ENCODE measurements around the gene FASTKD2.

FASTKD2 gene

DNA sequence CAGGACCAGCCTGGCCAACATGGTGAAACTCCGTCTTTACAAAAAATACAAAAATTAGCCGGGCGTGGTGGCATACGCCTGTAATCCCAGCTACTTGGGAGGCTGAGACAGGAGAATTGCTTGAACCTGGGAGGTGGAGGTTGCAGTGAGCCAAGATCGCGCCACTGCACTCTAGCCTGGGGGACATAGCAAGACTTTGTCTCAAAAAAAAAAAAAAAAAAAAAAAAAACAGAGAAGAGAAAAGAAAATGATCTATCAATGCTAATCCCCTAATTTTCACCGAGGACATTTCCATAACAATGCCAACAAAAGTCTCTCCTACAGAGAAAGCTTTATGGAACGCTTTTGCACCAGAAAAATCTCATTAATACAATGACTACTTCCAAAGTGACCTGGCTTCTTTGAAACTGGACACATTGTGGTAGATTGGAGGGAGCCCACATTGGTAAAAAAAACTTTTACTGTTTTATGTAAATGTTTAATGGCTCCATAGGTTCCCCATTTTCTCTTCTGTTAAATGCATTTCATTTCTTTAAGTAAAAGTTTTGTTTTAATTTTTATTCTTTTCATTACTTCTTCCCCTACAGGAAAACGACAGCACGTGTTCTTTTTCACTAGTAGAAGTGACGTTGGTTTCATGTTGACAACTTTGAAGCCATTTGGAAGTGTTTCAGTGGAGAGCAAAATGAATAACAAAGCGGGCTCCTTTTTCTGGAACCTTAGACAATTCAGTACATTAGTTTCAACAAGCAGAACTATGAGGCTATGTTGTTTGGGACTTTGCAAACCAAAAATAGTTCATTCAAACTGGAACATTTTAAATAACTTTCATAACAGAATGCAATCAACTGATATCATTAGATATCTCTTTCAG, 888 bp downstream of the FASTKD2 start:
- H3K36me3 ChIP-seq (ENCODE audit: insufficient read depth, insufficient read length, low read length), result peaks cover 42% of the 10 kb centered on the region
- H3K27me3 ChIP-seq (ENCODE audit: insufficient read depth, insufficient read length), result no peaks in the 10 kb centered on the region
- no peak for TF ChIP-seq SUZ12 (IDR thresholded peaks at IDR 0.05; ENCODE audit: extremely low read depth, insufficient read depth, insufficient read length)
- no peak for TF ChIP-seq ZNF274 (IDR thresholded peaks at IDR 0.05; ENCODE audit: low read depth, low read length)
- no peak for TF ChIP-seq YY1 (IDR thresholded peaks at IDR 0.05; ENCODE audit: insufficient read depth, insufficient read length)
- no peaks in the 10 kb centered on the region for H3K4me1 ChIP-seq (ENCODE audit: insufficient read depth, insufficient read length)
- H3K4me3 ChIP-seq (ENCODE audit: insufficient read length, low read depth), result peak overlapping the region; percentile 98
- H3K9me3 ChIP-seq (ENCODE audit: insufficient read depth, low read length), result no peaks in the 10 kb centered on the region
- peak overlapping the region; percentile 97 for H3K9ac ChIP-seq (ENCODE audit: insufficient read length, low read depth)
- DNase-seq (ENCODE audit: low read depth, low spot score), result no peak

DNA sequence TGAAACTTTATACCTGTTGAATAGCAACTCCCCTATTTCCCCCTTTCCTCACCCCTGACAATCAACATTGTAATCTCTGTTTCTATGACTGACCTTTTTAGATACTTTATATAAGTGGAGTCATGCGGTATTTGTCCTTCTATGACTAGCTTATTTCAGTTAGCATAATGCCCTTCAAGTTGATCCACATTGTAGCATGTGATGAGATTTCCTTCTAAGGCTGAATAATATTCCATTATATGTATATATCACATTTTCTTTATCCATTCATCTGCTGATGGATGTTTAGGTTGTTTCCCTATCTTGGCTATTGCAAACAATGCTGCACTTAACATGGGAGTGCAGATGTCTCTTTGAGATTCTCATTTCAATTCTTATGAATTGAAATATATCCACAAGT, 9.5 kb downstream of the FASTKD2 start:
- Histone ChIP-seq H3K4me3 (ENCODE audit: insufficient read length, low read depth) (no peak overlapping the region), H3K27me3 (ENCODE audit: insufficient read depth, insufficient read length) (no peaks in the 10 kb centered on the region), H3K9me3 (ENCODE audit: insufficient read depth, low read length) (peaks cover 10% of the 10 kb centered on the region), H3K9ac (ENCODE audit: insufficient read length, low read depth) (no peak overlapping the region), H3K4me1 (ENCODE audit: insufficient read depth, insufficient read length) (no peaks in the 10 kb centered on the region), H3K36me3 (ENCODE audit: insufficient read depth, insufficient read length, low read length) (peaks cover 77% of the 10 kb centered on the region)
- TF ChIP-seq YY1 (IDR thresholded peaks at IDR 0.05; ENCODE audit: insufficient read depth, insufficient read length) (no peak), ZNF274 (IDR thresholded peaks at IDR 0.05; ENCODE audit: low read depth, low read length) (no peak), SUZ12 (IDR thresholded peaks at IDR 0.05; ENCODE audit: extremely low read depth, insufficient read depth, insufficient read length) (no peak)
- no peak for DNase-seq (ENCODE audit: low read depth, low spot score)

DNA sequence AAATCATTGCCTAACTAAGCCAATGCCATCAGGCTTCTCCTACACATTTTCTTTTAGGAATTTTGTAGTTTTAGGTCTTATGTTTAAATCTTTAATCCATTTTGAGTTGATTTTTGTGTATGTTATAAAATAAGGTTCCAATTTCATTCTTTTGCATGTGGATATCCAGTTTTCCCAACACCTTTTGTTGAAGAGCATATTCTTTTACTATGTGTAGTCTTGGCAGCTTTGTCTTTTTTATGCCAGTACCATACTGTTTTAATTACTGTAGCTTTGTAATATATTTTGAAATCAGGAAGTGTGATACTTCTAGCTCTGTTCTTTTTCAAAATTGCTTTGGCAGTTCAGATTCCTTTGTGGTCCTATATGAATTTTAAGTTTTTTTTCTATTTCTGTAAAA, 11.0 kb downstream of the FASTKD2 start:
- peaks cover 67% of the 10 kb centered on the region for H3K36me3 ChIP-seq (ENCODE audit: insufficient read depth, insufficient read length, low read length)
- H3K4me3 ChIP-seq (ENCODE audit: insufficient read length, low read depth), result no peak overlapping the region
- H3K9me3 ChIP-seq (ENCODE audit: insufficient read depth, low read length), result peaks cover 10% of the 10 kb centered on the region
- no peak for DNase-seq (ENCODE audit: low read depth, low spot score)
- TF ChIP-seq SUZ12 (IDR thresholded peaks at IDR 0.05; ENCODE audit: extremely low read depth, insufficient read depth, insufficient read length) (no peak), ZNF274 (IDR thresholded peaks at IDR 0.05; ENCODE audit: low read depth, low read length) (no peak), YY1 (IDR thresholded peaks at IDR 0.05; ENCODE audit: insufficient read depth, insufficient read length) (no peak)
- H3K4me1 ChIP-seq (ENCODE audit: insufficient read depth, insufficient read length), result no peaks in the 10 kb centered on the region
- H3K27me3 ChIP-seq (ENCODE audit: insufficient read depth, insufficient read length), result no peaks in the 10 kb centered on the region
- H3K9ac ChIP-seq (ENCODE audit: insufficient read length, low read depth), result no peak overlapping the region

DNA sequence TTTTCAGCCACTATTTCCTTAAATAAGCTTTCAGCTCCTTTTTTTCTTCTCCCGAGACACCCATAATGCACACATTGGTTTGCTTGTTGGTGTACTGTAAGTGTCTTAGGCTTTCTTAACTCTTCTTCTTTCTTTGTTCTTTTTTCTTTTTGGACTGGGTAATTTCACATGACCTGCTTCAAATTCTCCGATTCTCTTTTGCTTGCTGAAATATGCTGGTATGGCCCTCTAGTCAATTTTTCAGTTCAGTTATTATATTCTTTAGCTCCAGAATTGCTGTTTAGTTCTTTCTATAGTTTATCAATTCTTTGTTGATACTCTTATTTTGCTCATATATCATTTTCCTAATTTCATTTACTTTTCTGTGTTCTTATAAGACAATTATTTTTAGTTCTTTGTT, 15.3 kb downstream of the FASTKD2 start:
- Histone ChIP-seq H3K9me3 (ENCODE audit: insufficient read depth, low read length) (peaks cover 4% of the 10 kb centered on the region; the same call in 1 of the 2 replicates), H3K4me3 (ENCODE audit: insufficient read length, low read depth) (no peak overlapping the region), H3K4me1 (ENCODE audit: insufficient read depth, insufficient read length) (no peaks in the 10 kb centered on the region), H3K36me3 (ENCODE audit: insufficient read depth, insufficient read length, low read length) (peaks cover 69% of the 10 kb centered on the region), H3K9ac (ENCODE audit: insufficient read length, low read depth) (no peak overlapping the region), H3K27me3 (ENCODE audit: insufficient read depth, insufficient read length) (no peaks in the 10 kb centered on the region)
- TF ChIP-seq YY1 (IDR thresholded peaks at IDR 0.05; ENCODE audit: insufficient read depth, insufficient read length) (no peak), SUZ12 (IDR thresholded peaks at IDR 0.05; ENCODE audit: extremely low read depth, insufficient read depth, insufficient read length) (no peak), ZNF274 (IDR thresholded peaks at IDR 0.05; ENCODE audit: low read depth, low read length) (no peak)
- no peak for DNase-seq (ENCODE audit: low read depth, low spot score)

DNA sequence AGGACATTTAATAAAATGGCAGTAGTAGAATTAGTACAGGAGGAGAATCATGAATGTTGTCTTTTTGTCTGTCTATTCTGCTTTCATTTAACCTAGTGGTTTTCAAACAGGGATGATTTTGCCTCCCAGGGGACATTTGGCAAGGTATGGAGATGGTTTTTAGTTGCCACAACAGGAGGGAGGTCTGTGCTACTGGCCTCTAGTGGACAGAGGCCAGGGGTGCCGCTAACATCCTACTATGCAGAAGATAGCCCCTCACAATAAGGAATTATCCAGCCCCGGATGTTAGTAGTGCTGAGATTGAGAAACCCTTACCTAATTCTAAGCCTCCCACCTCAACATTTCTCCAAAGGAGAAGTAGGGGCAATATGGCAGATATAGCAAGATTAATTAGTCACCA, 18.3 kb downstream of the FASTKD2 start:
- no peaks in the 10 kb centered on the region for H3K9me3 ChIP-seq (ENCODE audit: insufficient read depth, low read length)
- TF ChIP-seq SUZ12 (IDR thresholded peaks at IDR 0.05; ENCODE audit: extremely low read depth, insufficient read depth, insufficient read length), result no peak
- no peak for TF ChIP-seq YY1 (IDR thresholded peaks at IDR 0.05; ENCODE audit: insufficient read depth, insufficient read length)
- no peak for TF ChIP-seq ZNF274 (IDR thresholded peaks at IDR 0.05; ENCODE audit: low read depth, low read length)
- no peak for DNase-seq (ENCODE audit: low read depth, low spot score)
- no peaks in the 10 kb centered on the region for H3K27me3 ChIP-seq (ENCODE audit: insufficient read depth, insufficient read length)
- no peak overlapping the region for H3K4me3 ChIP-seq (ENCODE audit: insufficient read length, low read depth)
- H3K36me3 ChIP-seq (ENCODE audit: insufficient read depth, insufficient read length, low read length), result peaks cover 85% of the 10 kb centered on the region
- H3K9ac ChIP-seq (ENCODE audit: insufficient read length, low read depth), result no peak overlapping the region
- H3K4me1 ChIP-seq (ENCODE audit: insufficient read depth, insufficient read length), result no peaks in the 10 kb centered on the region

DNA sequence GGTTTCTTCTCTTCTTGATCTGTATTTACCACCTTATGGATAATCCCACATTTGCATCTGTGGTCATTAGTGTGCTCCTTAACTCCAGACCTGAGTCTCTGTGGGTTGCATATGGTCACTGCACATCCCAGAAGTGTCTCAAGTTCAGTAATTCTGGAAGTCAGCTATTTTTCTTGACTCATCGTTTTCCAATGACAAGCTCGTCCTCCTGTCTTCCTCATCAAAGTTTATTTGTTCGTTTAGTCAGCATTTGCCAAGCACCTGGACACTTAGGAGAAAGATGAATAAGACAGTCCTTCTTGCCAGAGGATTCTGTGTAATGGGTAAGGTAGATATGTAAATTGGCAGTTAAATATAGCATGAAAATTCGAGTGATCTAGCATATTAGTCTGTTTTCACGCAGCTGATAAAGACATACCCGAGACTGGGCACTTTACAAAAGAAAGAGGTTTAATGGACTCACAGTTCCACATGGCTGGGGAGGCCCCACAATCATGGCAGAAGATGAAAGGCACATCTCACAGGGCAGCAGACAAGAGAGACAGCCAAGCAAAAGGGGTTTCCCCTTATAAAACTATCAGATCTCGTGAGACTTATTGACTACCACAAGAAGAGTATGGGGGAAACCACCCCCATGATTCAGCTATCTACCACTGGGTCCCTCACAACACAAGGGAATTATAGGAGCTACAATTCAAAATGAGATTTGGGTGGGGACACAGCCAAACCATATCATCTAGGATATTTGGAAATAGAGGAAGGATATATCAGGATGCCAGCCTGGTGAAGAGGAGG, 19.4 kb downstream of the FASTKD2 start:
- H3K4me3 ChIP-seq (ENCODE audit: insufficient read length, low read depth), result no peak overlapping the region
- peaks cover 86% of the 10 kb centered on the region for H3K36me3 ChIP-seq (ENCODE audit: insufficient read depth, insufficient read length, low read length)
- no peak overlapping the region for H3K9ac ChIP-seq (ENCODE audit: insufficient read length, low read depth)
- DNase-seq (ENCODE audit: low read depth, low spot score), result no peak
- no peaks in the 10 kb centered on the region for H3K9me3 ChIP-seq (ENCODE audit: insufficient read depth, low read length)
- no peaks in the 10 kb centered on the region for H3K27me3 ChIP-seq (ENCODE audit: insufficient read depth, insufficient read length)
- TF ChIP-seq YY1 (IDR thresholded peaks at IDR 0.05; ENCODE audit: insufficient read depth, insufficient read length), result no peak
- TF ChIP-seq ZNF274 (IDR thresholded peaks at IDR 0.05; ENCODE audit: low read depth, low read length), result no peak
- no peak for TF ChIP-seq SUZ12 (IDR thresholded peaks at IDR 0.05; ENCODE audit: extremely low read depth, insufficient read depth, insufficient read length)
- H3K4me1 ChIP-seq (ENCODE audit: insufficient read depth, insufficient read length), result no peaks in the 10 kb centered on the region
